ENCODE data around the gene MARK4.
"Not testable (repeated sequence)": the region's sequence is repeated elsewhere in the genome, so short reads cannot be mapped to it uniquely, and the experiment has no call there.

The MARK4 gene

GRCh38 chr19:45334881-45335280 is 83.8 kb downstream of the MARK4 start:
- not testable (repeated sequence) for DNase-seq (ENCODE audit: low read depth in 2 of 2, low spot score in 1 of 2)

GRCh38 chr19:45336696-45337251 is 85.7 kb downstream of the MARK4 start:
- no peak for DNase-seq (ENCODE audit: low read depth in 2 of 2, low spot score in 1 of 2)

- DNase-seq (ENCODE audit: low read depth in 2 of 2, low spot score in 1 of 2) = no peak
Observed at GRCh38 chr19:45339629-45340028, 88.6 kb downstream of the MARK4 start.

- DNase-seq (ENCODE audit: low read depth in 2 of 2, low spot score in 1 of 2) = no peak
Observed at GRCh38 chr19:45340232-45340898, 89.3 kb downstream of the MARK4 start, which contains the start of gene KLC3. Gene KLC3, plus strand, starts transcription at chr19:45340750. Its CDS starts 4,792 bp downstream, at chr19:45345542.

- DNase-seq (ENCODE audit: low read depth in 2 of 2, low spot score in 1 of 2) = no peak
Observed at GRCh38 chr19:45340899-45341453, 89.9 kb downstream of the MARK4 start.

- DNase-seq (ENCODE audit: low read depth in 2 of 2, low spot score in 1 of 2) = no peak
Observed at GRCh38 chr19:45342911-45343310, 91.8 kb downstream of the MARK4 start.

- DNase-seq (ENCODE audit: low read depth in 2 of 2, low spot score in 1 of 2) = no peak
Observed at GRCh38 chr19:45344621-45345505, 93.8 kb downstream of the MARK4 start.

GRCh38 chr19:45345506-45345860 is 94.4 kb downstream of the MARK4 start:
- no peak for DNase-seq (ENCODE audit: low read depth in 2 of 2, low spot score in 1 of 2)

- DNase-seq (ENCODE audit: low read depth in 2 of 2, low spot score in 1 of 2) = no peak
Observed at GRCh38 chr19:45346449-45346848, 95.4 kb downstream of the MARK4 start.

GRCh38 chr19:45347570-45348366 is 96.7 kb downstream of the MARK4 start:
- DNase-seq (ENCODE audit: low read depth in 2 of 2, low spot score in 1 of 2) = no peak

- no peak for DNase-seq (ENCODE audit: low read depth in 2 of 2, low spot score in 1 of 2)
Observed at GRCh38 chr19:45348367-45349125, 97.5 kb downstream of the MARK4 start.

- no peak for DNase-seq (ENCODE audit: low read depth in 2 of 2, low spot score in 1 of 2)
Observed at GRCh38 chr19:45349126-45349415, 98.0 kb downstream of the MARK4 start.

GRCh38 chr19:45349430-45349941 is 98.4 kb downstream of the MARK4 start:
- DNase-seq (ENCODE audit: low read depth in 2 of 2, low spot score in 1 of 2) = no peak

GRCh38 chr19:45350477-45351058 is 99.5 kb downstream of the MARK4 start:
- DNase-seq (ENCODE audit: low read depth in 2 of 2, low spot score in 1 of 2) = no peak

GRCh38 chr19:45351401-45351952 is 100.4 kb downstream of the MARK4 start:
- DNase-seq (ENCODE audit: low read depth in 2 of 2, low spot score in 1 of 2) = no peak

GRCh38 chr19:45352062-45352461 is 101.0 kb downstream of the MARK4 start:
- no peak for DNase-seq (ENCODE audit: low read depth in 2 of 2, low spot score in 1 of 2)

- DNase-seq (ENCODE audit: low read depth in 2 of 2, low spot score in 1 of 2) = no peak
Observed at GRCh38 chr19:45352471-45352870, 101.4 kb downstream of the MARK4 start.

GRCh38 chr19:45352914-45353796 is 102.1 kb downstream of the MARK4 start:
- no peak for DNase-seq (ENCODE audit: low read depth in 2 of 2, low spot score in 1 of 2)

Data from stimulated activated CD8-positive, alpha-beta memory T cell treated with anti-CD3 and anti-CD28 coated beads, Interleukin-4, amount 100 ng/mL, for 1 hour (primary cell).